Adrenal gland (tissue), 5 donors: ENCODE results near the gene NFKBIE.

Experiments used
- POLR2A ChIP-seq, 2 donors: fragments of 450-650 bp; IDR thresholded peaks; one replicate each; pipeline ENCODE4 v1.6.1; 2017; ENCODE audit warnings: antibody characterized with exemption in 2 of 2, mild to moderate bottlenecking in 2 of 2, moderate library complexity in 1 of 2
- TF ChIP-seq, protein P1 (sequence below), 6 experiments: fragments of 450-650 bp in 4 of 6; fragments of 200-600 bp in 2 of 6; sonication (generic) in 1 of 6; IDR thresholded peaks; 1 replicate in 5 of 6; 2 replicates in 1 of 6; pipeline versions ENCODE4 v1.5.1 to v1.8.0; 2016 to 2021; ENCODE audit warnings: antibody characterized with exemption in 6 of 6, mild to moderate bottlenecking in 2 of 6, moderate library complexity in 1 of 6
- donor health status: DM: no; HTN: no; CAD: no.

DNA sequence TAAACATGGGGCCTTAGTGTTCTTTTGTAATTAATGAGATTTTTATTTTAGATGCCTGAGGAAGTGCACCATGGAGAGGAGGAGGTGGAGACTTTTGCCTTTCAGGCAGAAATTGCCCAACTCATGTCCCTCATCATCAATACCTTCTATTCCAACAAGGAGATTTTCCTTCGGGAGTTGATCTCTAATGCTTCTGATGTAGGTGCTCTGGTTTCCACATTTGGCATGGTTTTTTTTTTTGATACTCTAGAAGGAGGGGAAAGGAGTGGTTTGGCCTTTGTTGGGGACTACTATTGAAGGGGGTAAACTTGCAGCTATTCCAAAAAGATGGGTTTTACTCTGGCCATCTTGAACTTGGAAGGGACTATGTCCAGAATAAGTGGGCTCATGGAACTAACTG lies 16.8 kb downstream of the NFKBIE start:
- no peak for TF ChIP-seq POLR2A (IDR thresholded peaks at IDR 0.05)
- TF ChIP-seq, protein P1, sequence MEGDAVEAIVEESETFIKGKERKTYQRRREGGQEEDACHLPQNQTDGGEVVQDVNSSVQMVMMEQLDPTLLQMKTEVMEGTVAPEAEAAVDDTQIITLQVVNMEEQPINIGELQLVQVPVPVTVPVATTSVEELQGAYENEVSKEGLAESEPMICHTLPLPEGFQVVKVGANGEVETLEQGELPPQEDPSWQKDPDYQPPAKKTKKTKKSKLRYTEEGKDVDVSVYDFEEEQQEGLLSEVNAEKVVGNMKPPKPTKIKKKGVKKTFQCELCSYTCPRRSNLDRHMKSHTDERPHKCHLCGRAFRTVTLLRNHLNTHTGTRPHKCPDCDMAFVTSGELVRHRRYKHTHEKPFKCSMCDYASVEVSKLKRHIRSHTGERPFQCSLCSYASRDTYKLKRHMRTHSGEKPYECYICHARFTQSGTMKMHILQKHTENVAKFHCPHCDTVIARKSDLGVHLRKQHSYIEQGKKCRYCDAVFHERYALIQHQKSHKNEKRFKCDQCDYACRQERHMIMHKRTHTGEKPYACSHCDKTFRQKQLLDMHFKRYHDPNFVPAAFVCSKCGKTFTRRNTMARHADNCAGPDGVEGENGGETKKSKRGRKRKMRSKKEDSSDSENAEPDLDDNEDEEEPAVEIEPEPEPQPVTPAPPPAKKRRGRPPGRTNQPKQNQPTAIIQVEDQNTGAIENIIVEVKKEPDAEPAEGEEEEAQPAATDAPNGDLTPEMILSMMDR (IDR thresholded peaks at IDR 0.05) = no peak
